A549 (cell line): Measurements from ENCODE around the gene CENPV.

ENCODE experiments used
- BHLHE40 ChIP-seq: IDR thresholded peaks from 2 replicates; pipeline ENCODE4 v1.6.1; 2012; ENCODE audit warnings: low read depth, low read length, inconsistent platforms
- EP300 ChIP-seq, 2 experiments: fragments of >200 bp; sonication (Bioruptor Twin); formaldehyde crosslinking; IDR thresholded peaks; 2 replicates in 1 of 2; 3 replicates in 1 of 2; pipeline ENCODE4 v1.6.1; 2016 to 2017
- FOSL2 ChIP-seq, 2 experiments: fragments of 450-650 bp in 1 of 2; fragments of >200 bp in 1 of 2; sonication (Bioruptor Twin) in 1 of 2; formaldehyde crosslinking; IDR thresholded peaks; 2 replicates each; pipeline versions ENCODE4 v1.5.0 to v1.6.1; 2016 to 2020; ENCODE audit warnings: mild to moderate bottlenecking in 1 of 2, moderate library complexity in 1 of 2
- HEYL ChIP-seq: fragments of 250-450 bp; sonication (Bioruptor Pico); IDR thresholded peaks from 2 replicates; pipeline ENCODE4 v1.8.0; 2021; ENCODE audit warnings: mild to moderate bottlenecking, moderate library complexity
- HOXA7 ChIP-seq: fragments of 250-450 bp; sonication (Bioruptor Pico); IDR thresholded peaks from 2 replicates; pipeline ENCODE4 v1.5.0; 2020; ENCODE audit warnings: mild to moderate bottlenecking, moderate library complexity
- KDM5A ChIP-seq: fragments of 200-600 bp; sonication (generic); IDR thresholded peaks from 2 replicates; pipeline ENCODE4 v1.6.1; 2016; ENCODE audit warnings: antibody characterized with exemption, mild to moderate bottlenecking
- MYC ChIP-seq: IDR thresholded peaks from 2 replicates; pipeline ENCODE4 v1.6.1; 2012; ENCODE audit warnings: mild to moderate bottlenecking, inconsistent platforms, low read length, improper control_type of control experiment, borderline replicate concordance
- NR3C1 ChIP-seq: fragments of >200 bp; sonication (Bioruptor Twin); formaldehyde crosslinking; IDR thresholded peaks from 3 replicates; pipeline ENCODE4 v1.6.1; 2017
- POLR2A ChIP-seq: IDR thresholded peaks from 2 replicates; pipeline ENCODE4 v1.6.1; 2012; ENCODE audit warnings: mild to moderate bottlenecking, low read length
- RAD21 ChIP-seq, 2 experiments: fragments of >200 bp in 1 of 2; sonication (Bioruptor Twin) in 1 of 2; formaldehyde crosslinking in 1 of 2; IDR thresholded peaks in 1 of 2; conservative IDR thresholded peaks in 1 of 2; 2 replicates in 1 of 2; 3 replicates in 1 of 2; pipeline ENCODE4 v1.6.1; 2012 to 2018; ENCODE audit warnings: inconsistent platforms in 1 of 2
- TF ChIP-seq, protein P1 (sequence below): fragments of >200 bp; sonication (Bioruptor Twin); formaldehyde crosslinking; IDR thresholded peaks from 3 replicates; pipeline ENCODE4 v1.5.1; 2016
- TF ChIP-seq, protein P2 (sequence below): IDR thresholded peaks from 2 replicates; pipeline ENCODE4 v1.6.1; 2012; ENCODE audit warnings: low read depth, borderline replicate concordance
- TF ChIP-seq, protein P3 (sequence below): fragments of 200-600 bp; sonication (generic); IDR thresholded peaks from 2 replicates; pipeline ENCODE4 v1.6.1; 2016; ENCODE audit warnings: antibody characterized with exemption, mild to moderate bottlenecking, moderate library complexity
- TF ChIP-seq, protein P4 (sequence below): fragments of 450-650 bp; IDR thresholded peaks from 2 replicates; pipeline ENCODE4 v1.6.1; 2014; ENCODE audit warnings: antibody characterized with exemption

DNA sequence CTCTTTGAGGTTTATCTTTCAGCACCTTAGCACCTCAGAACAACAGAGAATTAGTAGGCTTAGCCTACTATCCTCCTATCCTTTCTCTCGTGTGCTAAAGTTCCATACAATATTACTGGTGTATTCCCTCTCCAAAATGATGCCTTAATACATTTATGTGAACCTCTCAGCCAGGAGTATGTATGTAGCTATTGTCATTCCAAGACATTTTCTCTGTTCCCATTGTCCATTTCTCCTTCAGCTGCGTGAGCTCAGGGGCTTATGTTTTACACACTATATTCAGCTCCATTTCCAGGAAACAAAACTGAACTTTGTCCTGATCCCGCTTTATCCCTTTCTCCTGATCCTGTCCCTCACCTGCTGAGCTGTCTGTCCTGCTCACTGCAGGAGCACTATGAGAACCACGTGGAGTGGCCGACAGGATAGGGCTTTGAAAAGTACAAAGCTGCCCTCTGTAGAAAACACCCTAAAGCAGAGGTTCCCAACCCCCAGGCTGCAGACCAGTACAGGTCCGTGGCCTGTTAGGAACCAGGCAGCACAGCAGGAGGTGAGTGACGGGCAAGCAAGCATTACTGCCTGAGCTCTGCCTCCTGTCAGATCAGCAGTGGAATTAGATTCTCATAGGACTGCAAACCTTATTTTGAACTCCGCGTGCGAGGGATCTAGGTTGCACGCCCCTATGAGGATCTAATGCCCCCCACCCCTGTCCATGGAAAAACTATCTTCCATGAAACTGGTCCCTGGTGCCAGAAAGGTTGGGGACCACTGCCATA is 55.7 kb downstream of the CENPV start:
- TF ChIP-seq POLR2A (no peak), RAD21 (conservative IDR thresholded peaks at IDR 0.05 in 1 of 2, IDR thresholded peaks at IDR 0.05 in 1 of 2) (no peak), KDM5A (no peak), HOXA7 (no peak), FOSL2 (IDR thresholded peaks at IDR 0.05) (no peak), FOSL2 (CRISPR knock-in tag; IDR thresholded peaks at IDR 0.05) (no peak), MYC (no peak), HEYL (CRISPR knock-in tag) (no peak), NR3C1 (no peak), EP300 (IDR thresholded peaks at IDR 0.05) (no peak), BHLHE40 (no peak)
- TF ChIP-seq, protein P1, sequence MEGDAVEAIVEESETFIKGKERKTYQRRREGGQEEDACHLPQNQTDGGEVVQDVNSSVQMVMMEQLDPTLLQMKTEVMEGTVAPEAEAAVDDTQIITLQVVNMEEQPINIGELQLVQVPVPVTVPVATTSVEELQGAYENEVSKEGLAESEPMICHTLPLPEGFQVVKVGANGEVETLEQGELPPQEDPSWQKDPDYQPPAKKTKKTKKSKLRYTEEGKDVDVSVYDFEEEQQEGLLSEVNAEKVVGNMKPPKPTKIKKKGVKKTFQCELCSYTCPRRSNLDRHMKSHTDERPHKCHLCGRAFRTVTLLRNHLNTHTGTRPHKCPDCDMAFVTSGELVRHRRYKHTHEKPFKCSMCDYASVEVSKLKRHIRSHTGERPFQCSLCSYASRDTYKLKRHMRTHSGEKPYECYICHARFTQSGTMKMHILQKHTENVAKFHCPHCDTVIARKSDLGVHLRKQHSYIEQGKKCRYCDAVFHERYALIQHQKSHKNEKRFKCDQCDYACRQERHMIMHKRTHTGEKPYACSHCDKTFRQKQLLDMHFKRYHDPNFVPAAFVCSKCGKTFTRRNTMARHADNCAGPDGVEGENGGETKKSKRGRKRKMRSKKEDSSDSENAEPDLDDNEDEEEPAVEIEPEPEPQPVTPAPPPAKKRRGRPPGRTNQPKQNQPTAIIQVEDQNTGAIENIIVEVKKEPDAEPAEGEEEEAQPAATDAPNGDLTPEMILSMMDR: no peak
- TF ChIP-seq, protein P2, sequence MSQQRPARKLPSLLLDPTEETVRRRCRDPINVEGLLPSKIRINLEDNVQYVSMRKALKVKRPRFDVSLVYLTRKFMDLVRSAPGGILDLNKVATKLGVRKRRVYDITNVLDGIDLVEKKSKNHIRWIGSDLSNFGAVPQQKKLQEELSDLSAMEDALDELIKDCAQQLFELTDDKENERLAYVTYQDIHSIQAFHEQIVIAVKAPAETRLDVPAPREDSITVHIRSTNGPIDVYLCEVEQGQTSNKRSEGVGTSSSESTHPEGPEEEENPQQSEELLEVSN: no peak
- TF ChIP-seq, protein P3, sequence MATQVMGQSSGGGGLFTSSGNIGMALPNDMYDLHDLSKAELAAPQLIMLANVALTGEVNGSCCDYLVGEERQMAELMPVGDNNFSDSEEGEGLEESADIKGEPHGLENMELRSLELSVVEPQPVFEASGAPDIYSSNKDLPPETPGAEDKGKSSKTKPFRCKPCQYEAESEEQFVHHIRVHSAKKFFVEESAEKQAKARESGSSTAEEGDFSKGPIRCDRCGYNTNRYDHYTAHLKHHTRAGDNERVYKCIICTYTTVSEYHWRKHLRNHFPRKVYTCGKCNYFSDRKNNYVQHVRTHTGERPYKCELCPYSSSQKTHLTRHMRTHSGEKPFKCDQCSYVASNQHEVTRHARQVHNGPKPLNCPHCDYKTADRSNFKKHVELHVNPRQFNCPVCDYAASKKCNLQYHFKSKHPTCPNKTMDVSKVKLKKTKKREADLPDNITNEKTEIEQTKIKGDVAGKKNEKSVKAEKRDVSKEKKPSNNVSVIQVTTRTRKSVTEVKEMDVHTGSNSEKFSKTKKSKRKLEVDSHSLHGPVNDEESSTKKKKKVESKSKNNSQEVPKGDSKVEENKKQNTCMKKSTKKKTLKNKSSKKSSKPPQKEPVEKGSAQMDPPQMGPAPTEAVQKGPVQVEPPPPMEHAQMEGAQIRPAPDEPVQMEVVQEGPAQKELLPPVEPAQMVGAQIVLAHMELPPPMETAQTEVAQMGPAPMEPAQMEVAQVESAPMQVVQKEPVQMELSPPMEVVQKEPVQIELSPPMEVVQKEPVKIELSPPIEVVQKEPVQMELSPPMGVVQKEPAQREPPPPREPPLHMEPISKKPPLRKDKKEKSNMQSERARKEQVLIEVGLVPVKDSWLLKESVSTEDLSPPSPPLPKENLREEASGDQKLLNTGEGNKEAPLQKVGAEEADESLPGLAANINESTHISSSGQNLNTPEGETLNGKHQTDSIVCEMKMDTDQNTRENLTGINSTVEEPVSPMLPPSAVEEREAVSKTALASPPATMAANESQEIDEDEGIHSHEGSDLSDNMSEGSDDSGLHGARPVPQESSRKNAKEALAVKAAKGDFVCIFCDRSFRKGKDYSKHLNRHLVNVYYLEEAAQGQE: no peak
- TF ChIP-seq, protein P4, sequence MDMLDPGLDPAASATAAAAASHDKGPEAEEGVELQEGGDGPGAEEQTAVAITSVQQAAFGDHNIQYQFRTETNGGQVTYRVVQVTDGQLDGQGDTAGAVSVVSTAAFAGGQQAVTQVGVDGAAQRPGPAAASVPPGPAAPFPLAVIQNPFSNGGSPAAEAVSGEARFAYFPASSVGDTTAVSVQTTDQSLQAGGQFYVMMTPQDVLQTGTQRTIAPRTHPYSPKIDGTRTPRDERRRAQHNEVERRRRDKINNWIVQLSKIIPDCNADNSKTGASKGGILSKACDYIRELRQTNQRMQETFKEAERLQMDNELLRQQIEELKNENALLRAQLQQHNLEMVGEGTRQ: no peak
